OCI-LY7 (cell line): ENCODE data around the gene RBM25. TPM values are rescaled to one million over a fixed set of nuclear protein-coding genes. Genes with fewer than 3 reads are reported as not detected.

Experiments used
- BruUV-seq: library from RNA; stranded (reverse); fragments of 400-500 nt; replicated peaks from 2 replicates; lab custom pipeline; 2021; lab: Mats Ljungman, UMichigan
- CTCF ChIA-PET: fragments of 300-600 bp; sonication (Branson Sonifier 250); formaldehyde crosslinking; loops from one replicate; lab custom pipeline; 2022; ENCODE audit warnings: antibody characterized with exemption; ENCODE audit not compliant: unreplicated experiment; lab: Charles Lee
- POLR2A ChIA-PET: fragments of 300-600 bp; sonication (Branson Sonifier 250); formaldehyde crosslinking; loops from one replicate; lab custom pipeline; 2022; ENCODE audit warnings: antibody characterized with exemption; lab: Charles Lee
- DNase-seq: peaks from one replicate; pipeline ENCODE4 v3.0.0-alpha.2; 2015; ENCODE audit warnings: low spot score
- H2AFZ ChIP-seq: fragments of 200-600 bp; sonication (generic), shearing (Covaris generic); 2 replicates; pipeline ENCODE4 v1.6.1; 2014; ENCODE audit warnings: mild to moderate bottlenecking, antibody characterized with exemption, low read length, moderate library complexity
- H3K27ac ChIP-seq: fragments of 200-600 bp; sonication (generic); 2 replicates; pipeline ENCODE4 v1.5.1; 2014; ENCODE audit warnings: mixed run types, low read depth, mild to moderate bottlenecking, moderate library complexity, low read length, inconsistent platforms; ENCODE audit not compliant: poor library complexity, severe bottlenecking
- H3K36me3 ChIP-seq: fragments of 200-600 bp; sonication (generic); 2 replicates; pipeline ENCODE4 v1.6.1; 2014; ENCODE audit warnings: mild to moderate bottlenecking, antibody characterized with exemption, low read length, moderate library complexity, mixed read lengths; ENCODE audit not compliant: insufficient read depth
- H3K4me1 ChIP-seq: fragments of 200-600 bp; sonication (generic); 2 replicates; pipeline ENCODE4 v1.5.1; 2014; ENCODE audit warnings: mild to moderate bottlenecking, low read length; ENCODE audit not compliant: insufficient read depth, poor library complexity, severe bottlenecking
- H3K4me2 ChIP-seq: fragments of 200-600 bp; sonication (generic); 2 replicates; pipeline ENCODE4 v1.6.1; 2014; ENCODE audit warnings: mild to moderate bottlenecking, low read length
- H3K4me3 ChIP-seq: fragments of 200-600 bp; sonication (generic); 2 replicates; pipeline ENCODE4 v1.5.1; 2014; ENCODE audit warnings: mild to moderate bottlenecking, low read depth, low read length; ENCODE audit not compliant: poor library complexity, severe bottlenecking
- H3K79me2 ChIP-seq: fragments of 200-600 bp; sonication (generic); 2 replicates; pipeline ENCODE4 v1.6.1; 2016; ENCODE audit warnings: low read depth, mild to moderate bottlenecking, low read length, moderate library complexity, mixed read lengths; ENCODE audit not compliant: insufficient read depth
- H3K9me2 ChIP-seq: fragments of 200-600 bp; sonication (generic); 2 replicates; pipeline ENCODE4 v1.6.1; 2016; ENCODE audit warnings: mild to moderate bottlenecking, low read length, mixed read lengths; ENCODE audit not compliant: insufficient read depth
- H3K9me3 ChIP-seq: fragments of 200-600 bp; sonication (generic); 2 replicates; pipeline ENCODE4 v1.6.1; 2014; ENCODE audit warnings: mild to moderate bottlenecking, mixed run types, low read length, mixed read lengths
- H4K20me1 ChIP-seq: fragments of 200-600 bp; sonication (generic); 2 replicates; pipeline ENCODE4 v1.6.1; 2014; ENCODE audit warnings: mild to moderate bottlenecking, antibody characterized with exemption, low read length, moderate library complexity, mixed read lengths; ENCODE audit not compliant: insufficient read depth
- CTCF ChIP-seq: fragments of 200-600 bp; sonication (generic); conservative IDR thresholded peaks from 2 replicates; pipeline ENCODE4 v1.5.1; 2014; ENCODE audit warnings: mild to moderate bottlenecking, antibody characterized with exemption, low read length, moderate library complexity, mixed read lengths
- EZH2phosphoT487 ChIP-seq: fragments of 200-600 bp; sonication (generic); IDR thresholded peaks from 2 replicates; pipeline ENCODE4 v1.6.1; 2018; ENCODE audit warnings: low read depth, borderline replicate concordance, mild to moderate bottlenecking, mixed run types, antibody characterized with exemption, low read length, moderate library complexity, mixed read lengths
- intact Hi-C: fragments of 100-400 bp; cut with micrococcal nuclease; formaldehyde crosslinking; loops from one replicate; pipeline ENCODE4 v1.10.0; 2022; ENCODE audit not compliant: unreplicated experiment
- total RNA-seq, 2 experiments: library from RNA; depleted of rRNA in 1 of 2; stranded (reverse); fragments of >200 nt in 1 of 2; shearing (Covaris generic) in 1 of 2; gene quantifications; 2 replicates each; pipeline ENCODE4 v1.2.3, GENCODE V29; 2014 to 2022

Gene RBM25
- total RNA-seq, 2 experiments from 2014 or later: 70.5 to 120 TPM

- Histone ChIP-seq H3K4me1 (no peaks in the 10 kb centered on the region), H3K9me3 (peaks cover 8% of the 10 kb centered on the region; the same call in 1 of the 2 replicates), H3K4me2 (no peak overlapping the region), H3K27ac (no peak overlapping the region), H3K36me3 (peaks cover 97% of the 10 kb centered on the region), H2AFZ (no peak overlapping the region), H3K9me2 (no peaks in the 10 kb centered on the region), H3K4me3 (no peak overlapping the region), H4K20me1 (no peaks in the 10 kb centered on the region), H3K79me2 (peaks cover 44% of the 10 kb centered on the region; the same call in 1 of the 2 replicates)
- no peak for DNase-seq
- ChIA-PET CTCF (no interaction called here), POLR2A (no interaction called here)
- BruUV-seq: no TSS peak
- intact Hi-C loops: no loop called here
- TF ChIP-seq CTCF (no peak), EZH2phosphoT487 (no peak)
Observed at GRCh38 chr14:73091044-73091443, 32.7 kb downstream of the RBM25 start.

GRCh38 chr14:73097421-73097820 is 39.1 kb downstream of the RBM25 start:
- peaks cover 96% of the 10 kb centered on the region for H3K36me3 ChIP-seq
- H3K4me1 ChIP-seq: no peaks in the 10 kb centered on the region
- POLR2A ChIA-PET: interaction anchor here (0.7 kb wide), 1 partner anchor 69 kb away, joined by 4 read pairs; no protein-coding TSS in a partner anchor
- peaks cover 14% of the 10 kb centered on the region; the same call in 1 of the 2 replicates for H3K79me2 ChIP-seq
- H4K20me1 ChIP-seq: no peaks in the 10 kb centered on the region
- no peak overlapping the region for H2AFZ ChIP-seq
- TF ChIP-seq CTCF: no peak
- no peak for TF ChIP-seq EZH2phosphoT487
- H3K9me2 ChIP-seq: no peaks in the 10 kb centered on the region
- CTCF ChIA-PET: no interaction called here
- no peak for DNase-seq
- no peak overlapping the region for H3K27ac ChIP-seq
- no peak overlapping the region for H3K4me2 ChIP-seq
- H3K9me3 ChIP-seq: no peaks in the 10 kb centered on the region
- intact Hi-C loops: no loop called here
- BruUV-seq: no TSS peak
- no peak overlapping the region for H3K4me3 ChIP-seq

GRCh38 chr14:73100334-73100733 is 42.0 kb downstream of the RBM25 start:
- no peaks in the 10 kb centered on the region for H3K79me2 ChIP-seq
- CTCF ChIA-PET: no interaction called here

More at GRCh38 chr14:73100334-73100733, 42.0 kb downstream of the RBM25 start:
- no peak for TF ChIP-seq EZH2phosphoT487
- no peak for TF ChIP-seq CTCF
- Histone ChIP-seq H3K27ac (no peak overlapping the region), H3K4me1 (no peaks in the 10 kb centered on the region), H3K4me2 (no peak overlapping the region), H3K9me2 (no peaks in the 10 kb centered on the region), H4K20me1 (no peaks in the 10 kb centered on the region), H3K36me3 (peaks cover 98% of the 10 kb centered on the region), H3K4me3 (no peak overlapping the region), H3K9me3 (no peaks in the 10 kb centered on the region), H2AFZ (no peak overlapping the region)
- no peak for DNase-seq
- intact Hi-C loops: no loop called here
- BruUV-seq: no TSS peak
- POLR2A ChIA-PET: interaction anchor here (0.7 to 1.0 kb wide), 5 partner anchors 20 to 714 kb away, joined by 3 to 4 read pairs (median 3); partner anchors contain the start of gene RBM25
